ENCODE data around the gene NAPA.

GRCh38 chr19:47497050-47497766, 17.7 kb downstream of the NAPA start:
- TF ChIP-seq CTCF (IDR thresholded peaks at IDR 0.05; ENCODE audit: insufficient read depth, low read depth, low read length) = no peak
- TF ChIP-seq EZH2 (IDR thresholded peaks at IDR 0.05; ENCODE audit: insufficient read depth, low read length) = no peak
